Hepatic stellate cell (primary cell): ENCODE results near the gene AKAP7.
"Not testable (repeated sequence)": the region's sequence is repeated elsewhere in the genome, so short reads cannot be mapped to it uniquely, and the experiment has no call there.

Experiments used
- DNase-seq: peaks from one replicate; pipeline ENCODE4 v3.0.0; 2011; ENCODE audit warnings: low spot score

Gene AKAP7

GRCh38 chr6:131255911-131256310, 120.6 kb downstream of the AKAP7 start:
- DNase-seq, result no peak

- no peak for DNase-seq
Observed at GRCh38 chr6:131257104-131257503, 121.8 kb downstream of the AKAP7 start.

- DNase-seq, result no peak
Observed at GRCh38 chr6:131258010-131258652, 122.9 kb downstream of the AKAP7 start.

- no peak for DNase-seq
Observed at GRCh38 chr6:131258816-131259476, 123.7 kb downstream of the AKAP7 start.

- not testable (repeated sequence) for DNase-seq
Observed at GRCh38 chr6:131260960-131261359, 125.7 kb downstream of the AKAP7 start.

- no peak for DNase-seq
Observed at GRCh38 chr6:131262060-131262459, 126.8 kb downstream of the AKAP7 start.

- no peak for DNase-seq
Observed at GRCh38 chr6:131265939-131266338, 130.7 kb downstream of the AKAP7 start.

GRCh38 chr6:131268303-131268702, 133.0 kb downstream of the AKAP7 start:
- no peak for DNase-seq

- DNase-seq, result no peak
Observed at GRCh38 chr6:131269565-131270391, 134.5 kb downstream of the AKAP7 start.

- DNase-seq, result no peak
Observed at GRCh38 chr6:131270534-131270933, 135.3 kb downstream of the AKAP7 start.

- DNase-seq, result no peak
Observed at GRCh38 chr6:131275273-131275672, 140.0 kb downstream of the AKAP7 start.

GRCh38 chr6:131277591-131277990, 142.3 kb downstream of the AKAP7 start:
- DNase-seq, result no peak

GRCh38 chr6:131281471-131282270, 146.4 kb downstream of the AKAP7 start:
- no peak for DNase-seq

- DNase-seq, result no peak
Observed at GRCh38 chr6:131282365-131282764, 147.1 kb downstream of the AKAP7 start.

- DNase-seq, result no peak
Observed at GRCh38 chr6:131283466-131284175, 148.4 kb downstream of the AKAP7 start.

- DNase-seq, result no peak
Observed at GRCh38 chr6:131285548-131285947, 150.3 kb downstream of the AKAP7 start.

- no peak for DNase-seq
Observed at GRCh38 chr6:131286469-131287040, 151.3 kb downstream of the AKAP7 start.

- DNase-seq, result no peak
Observed at GRCh38 chr6:131288214-131288613, 152.9 kb downstream of the AKAP7 start.

GRCh38 chr6:131290955-131291354, 155.7 kb downstream of the AKAP7 start:
- no peak for DNase-seq

- DNase-seq, result no peak
Observed at GRCh38 chr6:131292145-131292938, 157.1 kb downstream of the AKAP7 start.
